RWPE1 (cell line): ENCODE data around the gene MINK1.
"Not testable (repeated sequence)": the region's sequence is repeated elsewhere in the genome, so short reads cannot be mapped to it uniquely, and the experiment has no call there.

Experiments
- CTCF ChIA-PET: fragments of 350-600 bp; sonication (Branson Sonifier 250); formaldehyde crosslinking; extraction: SDS; loops from one replicate; lab custom pipeline; 2021; lab: Yijun Ruan, JAX
- POLR2A ChIA-PET: fragments of 400-600 bp; formaldehyde crosslinking; extraction: SDS; loops from one replicate; lab custom pipeline; 2020; ENCODE audit warnings: antibody characterized with exemption; ENCODE audit not compliant: low non-redundant PET; lab: Yijun Ruan, JAX
- DNase-seq: peaks from one replicate; pipeline ENCODE4 v3.0.0; 2012; ENCODE audit warnings: low spot score
- H3K27ac ChIP-seq: fragments of 450-650 bp; 2 replicates; pipeline ENCODE4 v1.5.1; 2017
- TF ChIP-seq, protein P1 (sequence below): fragments of 450-650 bp; conservative IDR thresholded peaks from 2 replicates; pipeline ENCODE4 v1.5.1; 2017; ENCODE audit warnings: low read depth, mild to moderate bottlenecking

The MINK1 gene

DNA sequence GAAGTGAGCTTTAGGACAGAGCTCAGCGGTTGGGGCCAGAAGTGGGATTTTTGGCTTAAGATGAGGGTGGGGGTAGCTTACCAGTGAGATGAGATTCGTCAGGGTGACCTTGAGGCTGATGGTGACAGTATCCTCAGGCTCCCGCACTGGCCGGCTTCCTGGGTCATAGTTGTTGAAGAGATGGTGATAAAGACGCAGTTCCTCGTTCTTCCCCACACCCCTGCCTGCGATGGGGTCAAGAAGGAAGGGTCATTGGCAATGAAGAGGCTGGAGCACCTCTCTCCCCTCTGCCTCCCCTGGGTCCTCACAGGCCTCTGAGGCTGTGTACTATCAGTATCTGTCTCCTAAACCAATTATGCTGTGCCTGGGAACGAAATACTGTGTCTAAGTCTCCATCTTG, 69.4 kb downstream of the MINK1 start:
- peak overlapping the region; percentile 67 for H3K27ac ChIP-seq
- TF ChIP-seq, protein P1, sequence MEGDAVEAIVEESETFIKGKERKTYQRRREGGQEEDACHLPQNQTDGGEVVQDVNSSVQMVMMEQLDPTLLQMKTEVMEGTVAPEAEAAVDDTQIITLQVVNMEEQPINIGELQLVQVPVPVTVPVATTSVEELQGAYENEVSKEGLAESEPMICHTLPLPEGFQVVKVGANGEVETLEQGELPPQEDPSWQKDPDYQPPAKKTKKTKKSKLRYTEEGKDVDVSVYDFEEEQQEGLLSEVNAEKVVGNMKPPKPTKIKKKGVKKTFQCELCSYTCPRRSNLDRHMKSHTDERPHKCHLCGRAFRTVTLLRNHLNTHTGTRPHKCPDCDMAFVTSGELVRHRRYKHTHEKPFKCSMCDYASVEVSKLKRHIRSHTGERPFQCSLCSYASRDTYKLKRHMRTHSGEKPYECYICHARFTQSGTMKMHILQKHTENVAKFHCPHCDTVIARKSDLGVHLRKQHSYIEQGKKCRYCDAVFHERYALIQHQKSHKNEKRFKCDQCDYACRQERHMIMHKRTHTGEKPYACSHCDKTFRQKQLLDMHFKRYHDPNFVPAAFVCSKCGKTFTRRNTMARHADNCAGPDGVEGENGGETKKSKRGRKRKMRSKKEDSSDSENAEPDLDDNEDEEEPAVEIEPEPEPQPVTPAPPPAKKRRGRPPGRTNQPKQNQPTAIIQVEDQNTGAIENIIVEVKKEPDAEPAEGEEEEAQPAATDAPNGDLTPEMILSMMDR, result no peak
- DNase-seq, result no peak
- ChIA-PET POLR2A (no interaction called here), CTCF (interaction anchor here (0.6 to 1.7 kb wide), 7 partner anchors 13 to 121 kb away, joined by 3 to 11 read pairs (median 4); no protein-coding TSS in a partner anchor)

DNA sequence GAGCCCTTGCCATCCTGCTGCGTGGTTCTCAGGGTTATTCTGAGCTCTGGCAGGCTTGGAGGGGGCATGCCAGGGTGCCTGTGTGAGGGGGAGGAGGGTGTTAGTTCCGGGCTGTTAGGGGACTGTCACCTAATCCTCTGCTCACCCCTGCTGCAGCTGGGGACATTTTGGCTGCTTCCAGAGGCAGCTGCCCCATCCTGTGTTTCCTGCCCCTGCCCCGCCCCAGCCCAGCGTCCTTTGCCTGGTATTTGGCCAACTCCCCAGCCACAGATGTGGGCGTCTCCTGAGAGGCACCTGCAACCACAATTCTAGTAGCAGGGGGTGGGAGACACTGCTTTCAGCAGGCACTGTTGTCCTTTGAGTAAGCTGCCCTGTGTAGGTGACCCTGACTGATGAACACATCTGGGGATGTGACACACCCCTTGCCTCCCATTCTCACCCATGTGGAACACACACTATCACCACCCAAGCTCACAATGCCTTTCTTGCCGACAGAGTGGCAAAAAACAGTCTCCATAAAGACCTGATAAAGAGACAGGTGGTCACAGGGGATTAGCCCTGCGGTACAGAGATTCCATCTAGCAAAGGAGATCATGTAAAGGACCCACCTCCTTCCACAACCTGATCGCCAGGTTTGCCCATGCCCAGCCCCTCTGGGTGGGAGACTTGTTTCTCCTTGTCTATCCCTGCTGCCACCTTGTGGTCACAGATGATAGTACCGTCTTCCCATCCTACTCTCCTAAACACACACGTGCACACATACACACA, 70.1 kb downstream of the MINK1 start, which contains the start of gene CHRNE:
Gene CHRNE (minus strand): TSS at position 48 of the 768 bp plus-strand sequence. CDS start 35 bp downstream, at position 13.
- ChIA-PET CTCF (interaction anchor here (0.6 to 1.6 kb wide), 17 partner anchors 9 to 222 kb away, joined by 3 to 11 read pairs (median 4); partner anchors contain the start of gene VMO1), POLR2A (interaction anchor here (0.6 kb wide), 2 partner anchors 24 to 345 kb away, joined by 4 to 7 read pairs; no protein-coding TSS in a partner anchor)
- TF ChIP-seq, protein P1, result peak; percentile 87
- peak within 1 kb of the TSS; percentile 67 for H3K27ac ChIP-seq
- peak; percentile 50 for DNase-seq

DNA sequence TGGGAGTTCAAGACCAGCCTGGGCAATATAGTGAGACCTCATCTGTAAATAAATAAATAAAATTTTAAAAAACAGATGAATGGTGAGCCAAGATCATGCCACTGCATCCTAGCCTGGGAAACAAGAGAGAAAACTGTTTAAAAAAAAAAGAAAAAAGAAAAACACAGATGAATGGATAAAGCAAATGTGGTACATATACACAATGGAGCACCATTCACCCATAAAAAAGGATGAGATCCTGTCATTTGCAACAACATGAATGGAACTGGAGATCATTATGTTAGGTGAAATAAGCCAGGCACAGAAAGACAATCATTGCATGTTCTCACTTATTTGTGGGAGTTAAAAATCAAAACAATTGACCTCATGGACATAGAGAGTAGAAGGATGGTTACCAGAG, 73.5 kb downstream of the MINK1 start:
- CTCF ChIA-PET, DNase-seq, H3K27ac ChIP-seq, POLR2A ChIA-PET: not testable (repeated sequence)

DNA sequence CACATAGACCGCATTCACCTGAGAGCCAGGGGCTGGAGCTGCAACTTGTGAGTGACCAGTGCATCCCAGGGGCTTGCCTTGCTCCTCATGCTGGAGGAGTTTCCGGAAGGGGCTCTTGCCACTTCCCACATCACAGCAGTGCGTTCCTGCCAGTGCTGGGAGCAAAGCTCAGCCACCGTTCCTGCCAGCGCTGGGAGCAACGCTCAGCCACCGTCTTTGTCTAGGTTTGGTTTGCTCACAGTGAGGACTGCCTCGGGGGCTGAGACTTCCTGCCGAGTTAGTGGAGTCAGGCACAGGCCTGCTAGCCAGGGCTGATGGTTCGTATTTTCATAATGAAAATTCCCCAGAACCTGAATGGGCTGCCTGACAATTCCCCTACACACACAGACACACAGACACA, 75.2 kb downstream of the MINK1 start:
- CTCF ChIA-PET, result interaction anchor here (0.9 to 1.8 kb wide), 10 partner anchors 10 to 118 kb away, joined by 3 to 9 read pairs (median 6); partner anchors contain the start of genes CAMTA2, RNF167 and SLC25A11
- H3K27ac ChIP-seq, result peak overlapping the region; percentile 97
- POLR2A ChIA-PET, result interaction anchor here (1.9 kb wide), 1 partner anchor 31 kb away, joined by 18 read pairs; the partner anchor contains the start of genes RNF167 and SLC25A11
- DNase-seq, result peak; percentile 46
- TF ChIP-seq, protein P1, result no peak

DNA sequence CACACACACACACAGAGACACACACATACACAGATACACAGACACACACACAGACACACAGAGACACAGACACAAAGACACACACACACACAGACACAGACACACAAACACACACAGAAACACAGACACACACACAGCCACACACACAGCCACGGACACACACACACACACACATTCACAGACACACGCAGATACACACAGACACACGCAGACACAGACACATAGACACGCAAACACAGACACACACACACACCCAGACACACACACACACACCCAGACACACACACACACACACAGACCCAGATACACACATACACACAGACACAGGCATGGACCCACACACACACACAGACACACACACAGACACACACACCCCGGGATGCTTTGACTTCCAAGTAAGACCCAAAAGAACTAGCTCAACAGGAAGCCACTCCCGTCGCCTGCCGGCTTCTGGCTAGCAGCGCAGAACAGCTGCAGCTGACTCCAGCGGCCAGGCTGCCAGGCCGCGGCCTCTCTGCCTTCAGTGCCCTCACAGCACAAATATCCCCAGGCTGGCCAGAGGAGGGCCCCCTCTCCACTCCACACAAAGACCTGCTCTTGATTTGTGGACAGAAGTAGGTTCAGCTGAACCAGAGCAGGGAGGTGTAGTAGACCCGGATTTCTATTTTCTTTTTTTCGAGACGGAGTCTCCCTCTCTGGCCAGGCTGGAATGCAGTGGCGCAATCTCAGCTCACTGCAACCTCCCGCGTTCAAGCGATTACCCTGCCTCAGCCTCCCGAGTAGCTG, 75.8 kb downstream of the MINK1 start:
- POLR2A ChIA-PET, result interaction anchor here (1.2 to 1.9 kb wide), 4 partner anchors 31 to 88 kb away, joined by 3 to 18 read pairs (median 4); partner anchors contain the start of genes INCA1, KIF1C, PFN1 and RNF167
- TF ChIP-seq, protein P1, result peak; percentile 85
- peak overlapping the region; percentile 97 for H3K27ac ChIP-seq
- peak; percentile 81 for DNase-seq
- CTCF ChIA-PET, result interaction anchor here (0.5 to 1.8 kb wide), 18 partner anchors 8 to 206 kb away, joined by 3 to 9 read pairs (median 4); partner anchors contain the start of genes ARRB2, CAMTA2, RNF167 and SLC25A11

DNA sequence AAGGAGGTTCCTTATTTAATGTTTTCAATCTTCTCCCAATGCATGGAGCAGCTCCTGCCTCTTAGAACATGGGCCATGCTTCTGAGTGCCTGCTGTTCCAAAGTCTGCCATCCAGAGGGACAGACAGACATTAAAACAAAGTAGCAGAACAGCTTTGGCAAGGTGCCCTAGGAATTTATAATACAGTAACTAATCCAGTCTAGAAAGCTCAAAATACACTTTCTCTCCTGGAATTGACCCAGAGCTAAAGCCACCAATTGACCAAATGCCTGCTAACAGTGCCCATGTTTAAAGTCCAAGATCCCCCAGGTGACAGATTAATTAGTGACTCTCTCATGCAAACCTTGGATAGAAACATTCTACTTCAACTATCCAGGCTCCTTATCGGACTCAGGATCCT, 80.9 kb downstream of the MINK1 start:
- CTCF ChIA-PET, result interaction anchor here (0.6 kb wide), 1 partner anchor 11 kb away, joined by 3 read pairs; the partner anchor contains the start of gene CHRNE
- no peak for DNase-seq
- POLR2A ChIA-PET, result no interaction called here
- TF ChIP-seq, protein P1, result no peak
- H3K27ac ChIP-seq, result no peak overlapping the region

DNA sequence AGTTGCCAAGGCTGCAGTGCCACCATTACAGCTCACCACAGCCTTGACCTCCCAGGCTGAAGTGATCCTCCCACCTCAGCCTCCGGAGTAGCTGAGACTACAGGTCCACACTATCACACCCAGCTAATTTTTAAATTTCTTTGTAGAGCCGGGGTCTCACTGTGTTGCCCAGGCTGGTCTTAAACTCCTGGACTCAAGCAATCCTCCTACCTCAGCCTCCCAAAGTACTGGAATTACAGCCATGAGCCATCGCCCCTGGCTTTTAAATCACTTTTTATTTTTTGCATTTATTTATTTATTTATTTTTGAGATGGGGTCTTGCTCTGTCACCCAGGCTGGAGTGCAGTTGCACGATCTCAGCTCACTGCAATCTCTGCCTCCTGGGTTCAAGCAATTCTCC, 81.4 kb downstream of the MINK1 start:
- POLR2A ChIA-PET, DNase-seq, H3K27ac ChIP-seq: not testable (repeated sequence)
- CTCF ChIA-PET, result interaction anchor here (0.7 kb wide), 1 partner anchor 893 kb away, joined by 5 read pairs; no protein-coding TSS in a partner anchor
